Activated CD8-positive, alpha-beta memory T cell treated with anti-CD3 and anti-CD28 coated beads, Interleukin-2, amount 50 U/mL, for 24 hours (primary cell): ENCODE measurements around the gene CSF1R.

Source experiments
- DNase-seq: peaks from one replicate; pipeline ENCODE4 v3.0.0-alpha.2; 2020; ENCODE audit errors: extremely low read depth

The CSF1R gene

GRCh38 chr5:150069672-150070627 is 16.4 kb downstream of the CSF1R start:
- no peak for DNase-seq

- no peak for DNase-seq
Observed at GRCh38 chr5:150068961-150069645, 17.3 kb downstream of the CSF1R start.

GRCh38 chr5:150068472-150068871 is 17.9 kb downstream of the CSF1R start:
- DNase-seq = no peak

- DNase-seq = no peak
Observed at GRCh38 chr5:150068071-150068470, 18.3 kb downstream of the CSF1R start.

- no peak for DNase-seq
Observed at GRCh38 chr5:150067405-150067960, 18.9 kb downstream of the CSF1R start.

- DNase-seq = no peak
Observed at GRCh38 chr5:150066901-150067396, 19.4 kb downstream of the CSF1R start.

GRCh38 chr5:150066436-150066835 is 19.9 kb downstream of the CSF1R start:
- no peak for DNase-seq

GRCh38 chr5:150065886-150066285 is 20.5 kb downstream of the CSF1R start:
- no peak for DNase-seq

- no peak for DNase-seq
Observed at GRCh38 chr5:150065346-150065745, 21.0 kb downstream of the CSF1R start.

- no peak for DNase-seq
Observed at GRCh38 chr5:150064681-150065220, 21.6 kb downstream of the CSF1R start.

- no peak for DNase-seq
Observed at GRCh38 chr5:150063638-150064037, 22.7 kb downstream of the CSF1R start.

- DNase-seq = no peak
Observed at GRCh38 chr5:150062216-150062922, 24.0 kb downstream of the CSF1R start.

- no peak for DNase-seq
Observed at GRCh38 chr5:150061538-150061995, 24.8 kb downstream of the CSF1R start.

- no peak for DNase-seq
Observed at GRCh38 chr5:150060471-150060870, 25.9 kb downstream of the CSF1R start.

- no peak for DNase-seq
Observed at GRCh38 chr5:150059623-150060022, 26.7 kb downstream of the CSF1R start.

- DNase-seq = no peak
Observed at GRCh38 chr5:150058480-150059126, 27.8 kb downstream of the CSF1R start.

GRCh38 chr5:150057996-150058395 is 28.4 kb downstream of the CSF1R start:
- no peak for DNase-seq

- DNase-seq = no peak
Observed at GRCh38 chr5:150057511-150057910, 28.8 kb downstream of the CSF1R start.

- DNase-seq = no peak
Observed at GRCh38 chr5:150057052-150057451, 29.3 kb downstream of the CSF1R start.

GRCh38 chr5:150056075-150056443 is 30.3 kb downstream of the CSF1R start:
- DNase-seq = no peak
